Pancreas (tissue), 10 donors: Measurements from ENCODE around the gene CORO1A. TPM values are rescaled to one million over a fixed set of nuclear protein-coding genes. Genes with fewer than 3 reads are reported as not detected.
A peak's percentile ranks its signal among the peaks of the same experiment; 100 is the strongest.

Experiments used
- ATAC-seq, 4 donors: fragments of 200-7000 bp; cut with Tn5 transposase; one replicate each; pipeline versions ENCODE4 v1.8.0 to v1.9.1; 2020; ENCODE audit warnings: mild to moderate bottlenecking in 4 of 4, moderate library complexity in 4 of 4
- DNase-seq, 6 donors: peaks; one replicate each; pipeline ENCODE4 v3.0.0-alpha.2; 2020
- FAIRE-seq: peaks from 2 replicates; lab custom pipeline; 2012; peaks lifted over from hg19 to GRCh38; lab: Jason Lieb, UNC
- H3K27ac ChIP-seq, 4 donors: fragments of 200-600 bp; sonication (generic); 1 replicate in 3 of 4; 2 replicates in 1 of 4; pipeline versions ENCODE4 v1.5.0 to v1.8.0; 2020
- H3K27me3 ChIP-seq, 4 donors: fragments of 200-600 bp; one replicate each; pipeline ENCODE4 v1.8.0; 2021
- H3K36me3 ChIP-seq, 3 donors: fragments of 200-600 bp; sonication (generic) in 1 of 3; one replicate each; pipeline versions ENCODE4 v1.5.0 to v1.8.0; 2020 to 2021
- H3K4me1 ChIP-seq, 3 donors: fragments of 200-600 bp; one replicate each; pipeline ENCODE4 v1.8.0; 2021
- H3K4me3 ChIP-seq, 4 donors: fragments of 200-600 bp; sonication (generic) in 2 of 4; one replicate each; pipeline versions ENCODE4 v1.5.0 to v1.8.0; 2020 to 2021
- H3K9me3 ChIP-seq, 4 donors: fragments of 200-600 bp; one replicate each; pipeline ENCODE4 v1.8.0; 2021
- WGBS, 2 donors: extraction: QIAGEN DNeasy Blood & Tissue Kit; methylation state at CpG; one replicate each; pipeline ENCODE4 v1.1.7; 2013; 5-methylcytosine and 5-hydroxymethylcytosine counted together
- intact Hi-C, 3 donors: fragments of 100-400 bp; cut with DNase I; formaldehyde crosslinking; loops; one replicate each; pipeline versions ENCODE4 v1.11.1 to v1.14.2; 2022
- polyA plus RNA-seq, 2 donors: library from polyadenylated mRNA; stranded (reverse); fragments of 200-250 nt; gene quantifications; one replicate each; pipeline ENCODE4 v1.2.3, GENCODE V29; 2013
- total RNA-seq, 6 donors: library from RNA; stranded (reverse); fragmentation: NEBNext Ultra II Directional in 4 of 6; extraction: Animal tissue kit (Norgen Biotek cat#: 25700) in 4 of 6; gene quantifications; one replicate each; pipeline versions ENCODE4 v1.2.1 to v1.2.4, GENCODE V29; 2021 to 2023
- TF ChIP-seq, protein P1 (sequence below), 4 donors: fragments of 200-600 bp; sonication (generic) in 3 of 4; IDR thresholded peaks; one replicate each; pipeline versions ENCODE4 v1.5.0 to v1.8.0; 2021; ENCODE audit warnings: antibody characterized with exemption in 4 of 4
- donor health status: healthy with polysubstance abuse.
- donor health status: DM: no; HTN: no; CAD: no; lungs with moderate emphysema.
- donor health status: DM: no; HTN: no; CAD: no.
- donor health status: control.
- donor health status: control.
- donor health status: Bipolar disorder and iron deficiency.
- donor health status: DM: yes; HTN: yes; CAD: no.
- donor health status: DM: no; HTN: no; CAD: no.
- donor health status: DM: no; HTN: no; CAD: no.
- donor health status: DM: yes; HTN: yes; CAD: no.

The CORO1A gene
- total RNA-seq, result 10 to 100 TPM in 3 of 6 donors, 1 to 10 TPM in 3; 2.1 to 26.4 (median 9.7) TPM
- 10 to 100 TPM; 12.2 to 14.9 TPM for polyA plus RNA-seq

DNA sequence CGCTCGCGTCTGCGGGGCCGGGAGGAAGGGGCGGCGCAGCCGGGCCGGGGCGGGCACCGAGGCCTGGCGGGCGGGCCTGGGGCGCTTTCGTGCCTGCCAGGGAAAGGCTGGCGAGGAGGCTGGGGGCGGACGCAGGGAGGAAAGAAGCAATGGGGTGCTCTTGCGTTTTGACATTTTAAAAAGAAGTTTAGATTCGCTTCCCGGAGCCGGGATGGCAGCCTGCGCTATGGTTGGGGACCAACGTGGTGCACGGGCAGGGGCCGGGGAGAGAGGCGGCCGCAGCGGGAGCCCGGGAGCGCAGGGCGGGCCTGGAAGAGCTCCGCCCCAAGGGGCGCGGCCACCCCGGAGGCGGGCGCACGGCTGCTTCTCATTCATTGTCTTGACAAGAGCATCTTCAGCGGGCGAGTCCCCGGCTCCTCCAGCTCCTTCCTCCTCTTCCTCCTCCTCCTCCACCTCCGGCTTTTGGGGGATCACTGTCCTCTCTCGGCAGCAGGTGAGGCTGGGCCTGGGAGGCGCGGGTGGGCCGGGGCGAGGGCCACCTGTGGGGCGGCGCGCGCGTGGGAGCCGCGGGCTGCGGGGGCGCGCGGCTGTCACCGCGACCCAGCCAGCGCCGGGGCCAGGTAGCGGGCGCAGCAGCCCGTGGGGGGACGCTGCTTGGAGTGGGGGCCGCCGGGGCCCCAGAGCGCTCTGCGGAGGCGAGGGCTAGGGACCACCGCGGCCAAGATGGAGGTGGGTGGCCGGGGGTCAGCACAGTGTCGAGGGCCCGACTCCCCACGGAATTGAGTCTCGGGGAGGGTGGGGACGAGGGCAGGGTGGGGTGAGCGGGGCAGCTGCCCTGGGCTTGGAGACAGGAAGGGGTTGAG is at the start of gene CORO1A:
Gene CORO1A (plus strand): TSS at position 370 of the 863 bp plus-strand sequence. CDS start 1,608 bp downstream, outside the sequence.
- FAIRE-seq, result no peak
- no peaks in the 10 kb centered on the region for H3K36me3 ChIP-seq
- WGBS, 2 donors, result 1 to 2% methylated on average over 62 to 81 of the region's 81 CpGs

DNA sequence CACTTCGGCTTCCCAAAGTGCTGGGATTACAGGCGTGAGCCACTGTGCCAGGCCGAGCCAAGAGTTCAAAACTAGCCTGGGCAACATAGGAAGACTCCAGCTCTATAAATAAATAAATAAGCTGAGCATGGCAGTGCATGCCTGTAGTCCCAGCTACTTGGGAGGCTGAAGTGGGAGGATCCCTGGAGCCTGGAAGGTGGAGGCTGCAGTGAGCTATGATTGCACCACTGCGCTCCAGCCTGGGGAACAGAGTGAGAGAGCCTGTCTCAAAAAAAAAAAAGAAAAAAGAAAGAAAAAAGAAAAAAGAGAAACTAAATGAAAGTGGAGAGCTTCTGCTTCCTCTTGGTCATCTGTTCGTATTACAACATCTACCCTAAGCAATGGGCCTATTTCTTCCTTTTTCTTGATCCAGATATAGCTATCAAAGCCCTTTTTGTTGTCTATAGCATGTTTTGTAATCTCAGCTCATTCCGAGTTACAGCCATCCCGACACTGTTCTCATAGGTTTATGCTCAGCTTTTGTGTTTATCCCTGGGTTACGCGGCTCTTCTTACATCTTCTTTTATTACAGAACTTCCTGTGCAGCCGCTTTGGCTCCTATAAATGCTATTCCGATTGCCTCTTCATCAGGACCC is 46.3 kb upstream of the CORO1A start:
- H3K36me3 ChIP-seq, result no peaks in the 10 kb centered on the region
- peak in 2 of 4 donors; percentile 29 to 66 for ATAC-seq
- H3K27ac ChIP-seq, result peak overlapping the region in 1 of 4 donors; percentile 3
- 78 to 84% methylated on average over 11 of the region's 11 CpGs for WGBS, 2 donors
- DNase-seq, result no peak
- H3K4me1 ChIP-seq, result no peaks in the 10 kb centered on the region
- FAIRE-seq, result no peak
- H3K4me3 ChIP-seq, result no peak overlapping the region
- TF ChIP-seq, protein P1, sequence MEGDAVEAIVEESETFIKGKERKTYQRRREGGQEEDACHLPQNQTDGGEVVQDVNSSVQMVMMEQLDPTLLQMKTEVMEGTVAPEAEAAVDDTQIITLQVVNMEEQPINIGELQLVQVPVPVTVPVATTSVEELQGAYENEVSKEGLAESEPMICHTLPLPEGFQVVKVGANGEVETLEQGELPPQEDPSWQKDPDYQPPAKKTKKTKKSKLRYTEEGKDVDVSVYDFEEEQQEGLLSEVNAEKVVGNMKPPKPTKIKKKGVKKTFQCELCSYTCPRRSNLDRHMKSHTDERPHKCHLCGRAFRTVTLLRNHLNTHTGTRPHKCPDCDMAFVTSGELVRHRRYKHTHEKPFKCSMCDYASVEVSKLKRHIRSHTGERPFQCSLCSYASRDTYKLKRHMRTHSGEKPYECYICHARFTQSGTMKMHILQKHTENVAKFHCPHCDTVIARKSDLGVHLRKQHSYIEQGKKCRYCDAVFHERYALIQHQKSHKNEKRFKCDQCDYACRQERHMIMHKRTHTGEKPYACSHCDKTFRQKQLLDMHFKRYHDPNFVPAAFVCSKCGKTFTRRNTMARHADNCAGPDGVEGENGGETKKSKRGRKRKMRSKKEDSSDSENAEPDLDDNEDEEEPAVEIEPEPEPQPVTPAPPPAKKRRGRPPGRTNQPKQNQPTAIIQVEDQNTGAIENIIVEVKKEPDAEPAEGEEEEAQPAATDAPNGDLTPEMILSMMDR (IDR thresholded peaks at IDR 0.05), result no peak
- H3K27me3 ChIP-seq, result no peaks in the 10 kb centered on the region
- intact Hi-C loops, result no loop called here
- no peaks in the 10 kb centered on the region for H3K9me3 ChIP-seq

More for the DNA sequence above, at the start of gene CORO1A:
- no peaks in the 10 kb centered on the region for H3K4me1 ChIP-seq
- intact Hi-C loops, result no loop called here
- TF ChIP-seq, protein P1 (IDR thresholded peaks at IDR 0.05), result no peak
- DNase-seq, result peak; percentile 65 to 93 (median 80)
- H3K27me3 ChIP-seq, result no peaks in the 10 kb centered on the region
- H3K27ac ChIP-seq, result peak within 1 kb of the TSS in 2 of 4 donors; percentile 37 to 50
- H3K9me3 ChIP-seq, result no peaks in the 10 kb centered on the region
- peak within 1 kb of the TSS; percentile 37 to 63 (median 46) for H3K4me3 ChIP-seq
- ATAC-seq, result peak; percentile 87 to 89 (median 88)

DNA sequence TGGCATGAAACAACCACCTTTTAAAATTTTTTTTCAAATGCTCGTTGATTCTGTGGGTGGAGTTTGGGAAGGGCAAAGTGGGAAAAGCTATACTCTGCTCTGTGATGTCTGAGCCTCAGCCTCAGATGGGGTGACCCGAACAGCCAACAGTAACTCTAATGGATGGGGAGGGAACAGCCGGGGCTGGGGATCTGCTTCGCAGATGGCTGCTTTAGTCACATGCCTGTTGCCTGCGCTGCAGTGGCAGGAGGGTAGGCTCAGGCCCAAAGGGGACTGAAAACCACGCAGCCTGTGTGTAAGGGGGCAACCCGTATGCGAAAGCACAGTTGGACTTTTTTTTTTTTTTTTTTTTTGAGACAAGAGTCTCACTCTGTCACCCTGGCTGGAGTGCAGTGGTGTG is 45.5 kb upstream of the CORO1A start:
- no peak for FAIRE-seq
- DNase-seq, result no peak
- WGBS, 2 donors, result 74 to 78% methylated on average over 8 of the region's 8 CpGs
- TF ChIP-seq, protein P1 (IDR thresholded peaks at IDR 0.05), result no peak
- no peaks in the 10 kb centered on the region for H3K4me1 ChIP-seq
- intact Hi-C loops, result no loop called here
- no peaks in the 10 kb centered on the region for H3K27me3 ChIP-seq
- no peak for ATAC-seq
- no peak overlapping the region for H3K4me3 ChIP-seq
- H3K27ac ChIP-seq, result no peak overlapping the region
- no peaks in the 10 kb centered on the region for H3K36me3 ChIP-seq
- H3K9me3 ChIP-seq, result no peaks in the 10 kb centered on the region

DNA sequence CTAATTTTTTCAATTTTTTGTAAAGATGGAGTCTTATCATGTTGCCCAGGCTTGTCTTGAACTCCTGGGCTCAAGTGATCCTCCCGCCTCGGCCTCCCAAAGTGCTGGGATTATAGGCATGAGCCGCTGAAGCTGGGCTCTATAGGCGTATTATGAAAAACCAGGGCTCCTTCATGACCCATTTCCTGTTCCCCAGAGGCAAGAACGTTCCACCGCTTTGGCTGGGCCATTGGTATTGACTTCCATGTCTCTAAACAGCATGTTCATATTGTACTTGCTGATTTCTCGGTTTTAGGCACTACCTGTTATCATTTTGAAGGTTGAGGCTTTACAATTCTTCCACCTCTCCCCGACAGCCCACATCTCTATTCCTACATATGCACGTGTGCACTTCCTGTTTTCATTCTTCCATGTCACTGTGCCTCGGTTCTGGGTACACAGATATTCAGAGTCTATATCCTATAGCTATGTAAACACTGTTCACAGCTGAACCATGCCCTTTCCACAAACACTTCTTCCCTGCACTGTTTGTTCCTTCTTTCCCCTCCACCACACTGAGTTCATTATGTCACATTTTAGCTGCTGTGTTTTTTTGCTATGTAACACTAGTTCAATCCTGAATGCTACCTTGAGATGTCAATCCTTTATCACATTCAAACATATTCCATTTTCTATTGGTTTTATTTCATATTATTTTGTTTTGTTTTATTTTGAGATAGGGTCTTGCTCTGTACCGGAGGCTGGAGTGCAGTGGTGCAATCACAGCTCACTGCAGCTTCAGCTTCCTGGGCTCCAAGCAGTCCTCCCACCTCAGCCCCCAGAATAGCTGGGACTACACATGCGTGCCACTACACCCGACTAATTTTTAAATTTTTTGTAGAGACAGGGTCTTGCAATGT is 43.6 kb upstream of the CORO1A start:
- TF ChIP-seq, protein P1 (IDR thresholded peaks at IDR 0.05), result no peak
- 70 to 73% methylated on average over 13 of the region's 13 CpGs for WGBS, 2 donors
- FAIRE-seq (no peak), ATAC-seq (peak in 1 of 4 donors; percentile 29), DNase-seq (no peak)
- no peak overlapping the region for H3K27ac ChIP-seq
- no peak overlapping the region for H3K4me3 ChIP-seq
- intact Hi-C loops, result no loop called here
- H3K4me1 ChIP-seq, result no peaks in the 10 kb centered on the region
- no peaks in the 10 kb centered on the region for H3K36me3 ChIP-seq
- no peaks in the 10 kb centered on the region for H3K9me3 ChIP-seq
- H3K27me3 ChIP-seq, result no peaks in the 10 kb centered on the region
